A549 (cell line): ENCODE measurements around the gene CCSER1. TPM values are rescaled to one million over a fixed set of nuclear protein-coding genes. Genes with fewer than 3 reads are reported as not detected.

Experiments used
- ATAC-seq, 2 experiments: fragments of 200-7000 bp in 1 of 2; fragments of >200 bp in 1 of 2; cut with Nextera tagmentation in 1 of 2; cut with Tn5 transposase in 1 of 2; 3 replicates each; pipeline versions ENCODE4 v1.8.0 to v1.9.1; 2018 to 2020; ENCODE audit warnings: mild to moderate bottlenecking in 1 of 2, moderate library complexity in 1 of 2
- CTCF ChIA-PET: fragments of 300-600 bp; sonication (Branson Sonifier 250); formaldehyde crosslinking; extraction: SDS; loops from one replicate; lab custom pipeline; 2021; ENCODE audit warnings: antibody characterized with exemption, inconsistent platforms; lab: Yijun Ruan, JAX
- POLR2A ChIA-PET: fragments of 350-600 bp; formaldehyde crosslinking; extraction: SDS; loops from one replicate; lab custom pipeline; 2021; ENCODE audit warnings: antibody characterized with exemption, inconsistent platforms; lab: Yijun Ruan, JAX
- DNase-seq, 2 experiments: peaks; one replicate each; pipeline versions ENCODE4 v3.0.0 to v3.0.0-alpha.2; 2011 to 2016; ENCODE audit warnings: low read depth in 1 of 2, low spot score in 1 of 2
- FAIRE-seq: peaks from 2 replicates; lab custom pipeline; 2011; peaks lifted over from hg19 to GRCh38; lab: Jason Lieb, UNC
- H3K27ac ChIP-seq, 2 experiments: fragments of >200 bp; sonication (Bioruptor Twin); formaldehyde crosslinking; 3 replicates each; pipeline ENCODE4 v1.5.1; 2016 to 2017
- H3K4me1 ChIP-seq: fragments of >200 bp; sonication (Bioruptor Twin); formaldehyde crosslinking; 3 replicates; pipeline ENCODE4 v1.6.1; 2016
- H3K4me2 ChIP-seq: fragments of >200 bp; sonication (Bioruptor Twin); formaldehyde crosslinking; 3 replicates; pipeline ENCODE4 v1.6.1; 2016
- H3K4me3 ChIP-seq: fragments of >200 bp; sonication (Bioruptor Twin); formaldehyde crosslinking; 3 replicates; pipeline ENCODE4 v1.5.1; 2016
- H3K9me3 ChIP-seq: fragments of >200 bp; sonication (Bioruptor Twin); formaldehyde crosslinking; 3 replicates; pipeline ENCODE4 v1.6.1; 2016
- BCL3 ChIP-seq: fragments of >200 bp; sonication (Bioruptor Twin); formaldehyde crosslinking; IDR thresholded peaks from 3 replicates; pipeline ENCODE4 v1.6.1; 2016
- BHLHE40 ChIP-seq: IDR thresholded peaks from 2 replicates; pipeline ENCODE4 v1.6.1; 2012; ENCODE audit warnings: low read depth, low read length, inconsistent platforms
- CBX2 ChIP-seq: fragments of 200-600 bp; sonication (generic); IDR thresholded peaks from 2 replicates; pipeline ENCODE4 v1.6.1; 2016; ENCODE audit warnings: low read depth, mild to moderate bottlenecking, borderline replicate concordance
- CBX8 ChIP-seq: fragments of 200-600 bp; sonication (generic); IDR thresholded peaks from 2 replicates; pipeline ENCODE4 v1.6.1; 2016
- CEBPB ChIP-seq, 2 experiments: fragments of >200 bp in 1 of 2; sonication (Bioruptor Twin) in 1 of 2; formaldehyde crosslinking in 1 of 2; IDR thresholded peaks; 2 replicates each; pipeline ENCODE4 v1.6.1; 2012 to 2016
- CHD4 ChIP-seq: fragments of 200-600 bp; sonication (generic); IDR thresholded peaks from 2 replicates; pipeline ENCODE4 v1.6.1; 2016; ENCODE audit warnings: antibody characterized with exemption, mild to moderate bottlenecking, borderline replicate concordance
- E2F6 ChIP-seq: IDR thresholded peaks from 2 replicates; pipeline ENCODE4 v1.6.1; 2012; ENCODE audit warnings: low read depth, borderline replicate concordance
- FOSB ChIP-seq: fragments of 250-450 bp; sonication (Bioruptor Pico); IDR thresholded peaks from 2 replicates; pipeline ENCODE4 v1.5.0; 2020; ENCODE audit warnings: mild to moderate bottlenecking, moderate library complexity
- FOSL2 ChIP-seq, 2 experiments: fragments of 450-650 bp in 1 of 2; fragments of >200 bp in 1 of 2; sonication (Bioruptor Twin) in 1 of 2; formaldehyde crosslinking; IDR thresholded peaks; 2 replicates each; pipeline versions ENCODE4 v1.5.0 to v1.6.1; 2016 to 2020; ENCODE audit warnings: mild to moderate bottlenecking in 1 of 2, moderate library complexity in 1 of 2
- GATA3 ChIP-seq: IDR thresholded peaks from 2 replicates; pipeline ENCODE4 v1.6.1; 2012; ENCODE audit warnings: borderline replicate concordance
- HDAC2 ChIP-seq: fragments of 200-600 bp; sonication (generic); IDR thresholded peaks from 2 replicates; pipeline ENCODE4 v1.6.1; 2016
- HEYL ChIP-seq: fragments of 250-450 bp; sonication (Bioruptor Pico); IDR thresholded peaks from 2 replicates; pipeline ENCODE4 v1.8.0; 2021; ENCODE audit warnings: mild to moderate bottlenecking, moderate library complexity
- HOXA7 ChIP-seq: fragments of 250-450 bp; sonication (Bioruptor Pico); IDR thresholded peaks from 2 replicates; pipeline ENCODE4 v1.5.0; 2020; ENCODE audit warnings: mild to moderate bottlenecking, moderate library complexity
- HOXB5 ChIP-seq: fragments of 250-450 bp; sonication (Bioruptor Pico); IDR thresholded peaks from 2 replicates; pipeline ENCODE4 v1.5.0; 2020; ENCODE audit warnings: mild to moderate bottlenecking, moderate library complexity
- JUN ChIP-seq, 2 experiments: fragments of >200 bp; sonication (Bioruptor Twin); formaldehyde crosslinking; IDR thresholded peaks; 2 replicates in 1 of 2; 3 replicates in 1 of 2; pipeline ENCODE4 v1.6.1; 2016 to 2017
- JUNB ChIP-seq: fragments of >200 bp; sonication (Bioruptor Twin); formaldehyde crosslinking; IDR thresholded peaks from 2 replicates; pipeline ENCODE4 v1.6.1; 2016
- KDM1A ChIP-seq: fragments of 200-600 bp; sonication (generic); IDR thresholded peaks from 2 replicates; pipeline ENCODE4 v1.6.1; 2016; ENCODE audit warnings: low read depth, mild to moderate bottlenecking
- MAFK ChIP-seq: fragments of 450-650 bp; IDR thresholded peaks from 2 replicates; pipeline ENCODE4 v1.6.1; 2014; ENCODE audit not compliant: partially characterized antibody
- MAX ChIP-seq: IDR thresholded peaks from 2 replicates; pipeline ENCODE4 v1.6.1; 2012
- PHF8 ChIP-seq: fragments of 200-600 bp; sonication (generic); IDR thresholded peaks from 2 replicates; pipeline ENCODE4 v1.6.1; 2016; ENCODE audit warnings: low read depth, mild to moderate bottlenecking, antibody characterized with exemption, moderate library complexity, borderline replicate concordance
- POLR2AphosphoS2 ChIP-seq: conservative IDR thresholded peaks from 2 replicates; pipeline ENCODE4 v1.6.1; 2012; ENCODE audit warnings: low read length, improper control_type of control experiment, inconsistent platforms
- REST ChIP-seq: fragments of 200-600 bp; sonication (generic); IDR thresholded peaks from 2 replicates; pipeline ENCODE4 v1.6.1; 2016; ENCODE audit warnings: antibody characterized with exemption, mild to moderate bottlenecking, moderate library complexity
- RFX5 ChIP-seq: fragments of 450-650 bp; IDR thresholded peaks from 2 replicates; pipeline ENCODE4 v1.7.1; 2014; ENCODE audit warnings: antibody characterized with exemption, mild to moderate bottlenecking, moderate library complexity
- RNF2 ChIP-seq: fragments of 200-600 bp; sonication (generic); IDR thresholded peaks from 2 replicates; pipeline ENCODE4 v1.6.1; 2016; ENCODE audit warnings: low read depth, mild to moderate bottlenecking, antibody characterized with exemption, moderate library complexity, borderline replicate concordance
- SREBF2 ChIP-seq: fragments of 450-650 bp; IDR thresholded peaks from 2 replicates; pipeline ENCODE4 v1.6.1; 2014; ENCODE audit warnings: mild to moderate bottlenecking, moderate library complexity
- TP53 ChIP-seq: fragments of 250-450 bp; sonication (Bioruptor Pico); IDR thresholded peaks from 2 replicates; pipeline ENCODE4 v1.5.0; 2021; ENCODE audit warnings: mild to moderate bottlenecking, moderate library complexity
- ZNF302 ChIP-seq: fragments of 250-450 bp; sonication (Bioruptor Pico); IDR thresholded peaks from 2 replicates; pipeline ENCODE4 v1.9.0; 2021; ENCODE audit warnings: inconsistent platforms, mild to moderate bottlenecking, moderate library complexity
- WGBS: methylation state at CpG from one replicate; pipeline ENCODE4 v1.1.6; 2017; ENCODE audit errors: missing lambda C conversion rate; 5-methylcytosine and 5-hydroxymethylcytosine counted together
- polyA plus RNA-seq, 4 experiments: library from polyadenylated mRNA; depleted of rRNA in 3 of 4; stranded (reverse); fragments of >200 nt; fragmentation: RNase III in 1 of 4; extraction: RNeasy Plus Mini Kit Qiagen cat#74134 plus additional on column Dnase treatment in 1 of 4; gene quantifications; 2 replicates in 3 of 4; 3 replicates in 1 of 4; pipeline ENCODE4 v1.2.3, GENCODE V29; 2011 to 2017

The CCSER1 gene
- polyA plus RNA-seq, 2 of the 4 experiments (the other 2 are of a cell fraction) = 0.06 TPM; not detected in 1

GRCh38 chr4:90950385-90950841 lies 823.2 kb downstream of the CCSER1 start:
- DNase-seq (peak in 1 of 2 experiments; percentile 2), ATAC-seq (peak; percentile 55 to 81; a peak in 5 of 6 replicates), FAIRE-seq (no peak)
- H3K9me3 ChIP-seq = no peaks in the 10 kb centered on the region
- CTCF ChIA-PET = no interaction called here
- POLR2A ChIA-PET = no interaction called here
- peak overlapping the region; percentile 63 to 72 for H3K27ac ChIP-seq
- H3K4me1 ChIP-seq = peaks cover 24% of the 10 kb centered on the region
- peak overlapping the region; percentile 87 for H3K4me2 ChIP-seq
- WGBS = 14% methylated on average over 7 of the region's 7 CpGs
- TF ChIP-seq GATA3 (no peak), HEYL (CRISPR knock-in tag) (no peak), KDM1A (no peak), MAFK (peak; percentile 72), BHLHE40 (0 out of 2 replicates have a peak, but pooled peaks have one; percentile 8), SREBF2 (no peak), PHF8 (no peak), CHD4 (no peak), JUN (IDR thresholded peaks at IDR 0.05) (no peak), HOXA7 (CRISPR knock-in tag) (no peak), ZNF302 (no peak), RNF2 (no peak), POLR2AphosphoS2 (no peak), CBX8 (no peak), REST (no peak), BCL3 (no peak)
- H3K4me3 ChIP-seq = peak overlapping the region; percentile 30

- POLR2A ChIA-PET = no interaction called here
- H3K4me2 ChIP-seq = peak overlapping the region; percentile 87
- H3K27ac ChIP-seq = peak overlapping the region in 1 of 2 experiments; percentile 63; a peak in 3 of 6 replicates
- FAIRE-seq = no peak
- H3K4me3 ChIP-seq = no peak overlapping the region; the same call in 2 of the 3 replicates
- ATAC-seq = peak; percentile 98; a peak in 5 of 6 replicates
- peak; percentile 39 to 80; a peak in 3 of 4 replicates for TF ChIP-seq CEBPB (IDR thresholded peaks at IDR 0.05)
- TF ChIP-seq PHF8 = no peak
- TF ChIP-seq RFX5 = no peak
- no peak for TF ChIP-seq KDM1A
- peak; percentile 75; the same call in 1 of the 2 replicates for TF ChIP-seq FOSL2 (IDR thresholded peaks at IDR 0.05)
- peak; percentile 93 for TF ChIP-seq FOSL2 (CRISPR knock-in tag; IDR thresholded peaks at IDR 0.05)
- peak; percentile 28; the same call in 1 of the 2 replicates for TF ChIP-seq GATA3
- peak; percentile 73 for TF ChIP-seq JUNB
- TF ChIP-seq HOXB5 (CRISPR knock-in tag) = no peak
- TF ChIP-seq CBX2 = no peak
- no peak for TF ChIP-seq MAX
- TF ChIP-seq FOSB (CRISPR knock-in tag) = no peak
- TF ChIP-seq E2F6 = no peak
- TF ChIP-seq TP53 (CRISPR knock-in tag) = no peak
- no peak for TF ChIP-seq HDAC2
- TF ChIP-seq, all 56 proteins: peak for 4
- Histone ChIP-seq H3K9me3 (no peaks in the 10 kb centered on the region), H3K4me1 (peaks cover 24% of the 10 kb centered on the region)
- DNase-seq = peak; percentile 25 to 81
- CTCF ChIA-PET = no interaction called here
- WGBS = 0% methylated on average over 2 of the region's 2 CpGs
These were observed 823.8 kb downstream of the CCSER1 start for GRCh38 chr4:90951037-90951436.
